ENCODE data around the gene PSMD2.
"Not testable (repeated sequence)": the region's sequence is repeated elsewhere in the genome, so short reads cannot be mapped to it uniquely, and the experiment has no call there.

PSMD2 gene

GRCh38 chr3:184317201-184317600, 18.2 kb downstream of the PSMD2 start:
- no peak for DNase-seq

DNA sequence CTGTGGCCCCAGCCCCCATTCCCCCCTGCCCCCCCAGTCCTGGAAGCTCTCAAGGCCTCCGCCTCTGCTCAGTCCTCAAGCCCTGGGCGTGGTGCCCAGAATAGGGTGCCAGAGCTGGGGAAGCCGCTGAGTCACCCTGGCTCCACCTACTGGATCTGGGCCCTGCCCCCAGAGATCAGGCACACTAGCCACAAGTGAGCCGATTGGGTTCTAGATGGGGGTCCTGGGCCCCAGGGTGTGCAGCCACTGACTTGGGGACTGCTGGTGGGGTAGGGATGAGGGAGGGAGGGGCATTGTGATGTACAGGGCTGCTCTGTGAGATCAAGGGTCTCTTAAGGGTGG, 21.0 kb downstream of the PSMD2 start:
- DNase-seq, result peak; percentile 86

- no peak for DNase-seq
Observed at GRCh38 chr3:184321666-184322065, 22.6 kb downstream of the PSMD2 start.

- peak; percentile 84 for DNase-seq
Observed at GRCh38 chr3:184322731-184323487, 23.9 kb downstream of the PSMD2 start.

DNA sequence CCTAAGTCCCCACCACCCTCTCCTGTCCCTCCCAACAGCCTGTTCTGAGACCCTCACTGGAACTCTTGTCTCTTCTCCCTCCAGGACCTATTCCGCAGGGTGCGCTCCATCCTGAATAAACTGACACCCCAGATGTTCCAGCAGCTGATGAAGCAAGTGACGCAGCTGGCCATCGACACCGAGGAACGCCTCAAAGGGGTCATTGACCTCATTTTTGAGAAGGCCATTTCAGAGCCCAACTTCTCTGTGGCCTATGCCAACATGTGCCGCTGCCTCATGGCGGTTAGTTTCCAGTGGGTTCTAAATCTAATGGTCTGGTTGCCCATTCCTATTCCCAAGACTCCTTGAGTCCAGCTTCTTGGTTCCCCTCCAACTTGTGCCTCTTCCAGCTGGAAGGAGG, 24.7 kb downstream of the PSMD2 start:
- no peak for DNase-seq

GRCh38 chr3:184325269-184325668, 26.2 kb downstream of the PSMD2 start:
- no peak for DNase-seq

GRCh38 chr3:184325715-184326369, 26.8 kb downstream of the PSMD2 start:
- no peak for DNase-seq

DNA sequence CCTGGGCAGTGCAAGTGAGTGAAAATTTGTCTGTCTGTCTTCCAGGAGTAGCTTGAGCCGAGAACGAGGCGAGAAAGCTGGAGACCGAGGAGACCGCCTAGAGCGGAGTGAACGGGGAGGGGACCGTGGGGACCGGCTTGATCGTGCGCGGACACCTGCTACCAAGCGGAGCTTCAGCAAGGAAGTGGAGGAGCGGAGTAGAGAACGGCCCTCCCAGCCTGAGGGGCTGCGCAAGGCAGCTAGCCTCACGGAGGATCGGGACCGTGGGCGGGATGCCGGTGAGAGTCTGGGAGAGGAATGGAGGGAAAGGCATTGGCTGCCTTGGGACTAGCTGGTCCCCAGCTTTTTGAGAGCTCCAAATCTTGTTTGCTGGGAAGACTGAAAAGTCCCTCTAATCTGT, 28.1 kb downstream of the PSMD2 start:
- DNase-seq, result no peak

GRCh38 chr3:184328516-184328915, 29.5 kb downstream of the PSMD2 start:
- no peak for DNase-seq

- DNase-seq, result no peak
Observed at GRCh38 chr3:184332370-184333090, 33.5 kb downstream of the PSMD2 start.

GRCh38 chr3:184333190-184333589, 34.1 kb downstream of the PSMD2 start:
- DNase-seq, result no peak

GRCh38 chr3:184333700-184334099, 34.7 kb downstream of the PSMD2 start:
- no peak for DNase-seq

DNA sequence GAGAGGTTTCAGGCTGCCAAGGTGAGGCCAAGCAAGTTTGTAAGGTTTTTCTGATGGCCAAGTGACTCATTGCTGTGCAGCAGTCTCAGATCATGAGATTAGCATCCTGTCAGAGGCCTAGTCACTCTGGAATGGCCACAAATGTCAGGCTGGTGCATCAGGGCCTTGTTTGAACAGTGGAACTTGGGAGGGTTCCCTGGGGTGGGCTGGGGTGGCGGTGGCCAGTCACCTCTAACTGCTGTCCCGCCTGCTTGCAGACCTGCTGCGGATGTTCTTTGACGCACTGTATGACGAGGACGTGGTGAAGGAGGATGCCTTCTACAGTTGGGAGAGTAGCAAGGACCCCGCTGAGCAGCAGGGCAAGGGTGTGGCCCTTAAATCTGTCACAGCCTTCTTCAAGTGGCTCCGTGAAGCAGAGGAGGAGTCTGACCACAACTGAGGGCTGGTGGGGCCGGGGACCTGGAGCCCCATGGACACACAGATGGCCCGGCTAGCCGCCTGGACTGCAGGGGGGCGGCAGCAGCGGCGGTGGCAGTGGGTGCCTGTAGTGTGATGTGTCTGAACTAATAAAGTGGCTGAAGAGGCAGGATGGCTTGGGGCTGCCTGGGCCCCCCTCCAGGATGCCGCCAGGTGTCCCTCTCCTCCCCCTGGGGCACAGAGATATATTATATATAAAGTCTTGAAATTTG, 35.6 kb downstream of the PSMD2 start:
- DNase-seq, result peak; percentile 30

DNA sequence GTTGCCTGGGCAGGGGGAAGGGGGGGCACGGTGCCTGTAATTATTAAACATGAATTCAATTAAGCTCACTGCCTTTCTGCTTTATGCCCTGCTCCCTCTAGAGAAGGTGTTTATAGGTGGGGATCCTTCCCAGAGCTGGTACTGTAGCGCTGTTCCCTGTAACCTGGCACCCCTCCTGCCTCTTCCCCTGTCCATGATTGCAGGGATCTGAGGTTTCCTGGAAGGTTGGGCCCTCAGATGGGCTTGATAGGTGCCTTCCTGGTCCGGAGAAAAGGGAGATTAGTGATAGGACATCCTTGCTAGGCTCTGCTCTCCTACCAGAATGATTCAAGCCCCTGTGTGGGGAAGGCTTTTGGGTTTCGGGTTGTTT, 36.2 kb downstream of the PSMD2 start:
- no peak for DNase-seq

DNA sequence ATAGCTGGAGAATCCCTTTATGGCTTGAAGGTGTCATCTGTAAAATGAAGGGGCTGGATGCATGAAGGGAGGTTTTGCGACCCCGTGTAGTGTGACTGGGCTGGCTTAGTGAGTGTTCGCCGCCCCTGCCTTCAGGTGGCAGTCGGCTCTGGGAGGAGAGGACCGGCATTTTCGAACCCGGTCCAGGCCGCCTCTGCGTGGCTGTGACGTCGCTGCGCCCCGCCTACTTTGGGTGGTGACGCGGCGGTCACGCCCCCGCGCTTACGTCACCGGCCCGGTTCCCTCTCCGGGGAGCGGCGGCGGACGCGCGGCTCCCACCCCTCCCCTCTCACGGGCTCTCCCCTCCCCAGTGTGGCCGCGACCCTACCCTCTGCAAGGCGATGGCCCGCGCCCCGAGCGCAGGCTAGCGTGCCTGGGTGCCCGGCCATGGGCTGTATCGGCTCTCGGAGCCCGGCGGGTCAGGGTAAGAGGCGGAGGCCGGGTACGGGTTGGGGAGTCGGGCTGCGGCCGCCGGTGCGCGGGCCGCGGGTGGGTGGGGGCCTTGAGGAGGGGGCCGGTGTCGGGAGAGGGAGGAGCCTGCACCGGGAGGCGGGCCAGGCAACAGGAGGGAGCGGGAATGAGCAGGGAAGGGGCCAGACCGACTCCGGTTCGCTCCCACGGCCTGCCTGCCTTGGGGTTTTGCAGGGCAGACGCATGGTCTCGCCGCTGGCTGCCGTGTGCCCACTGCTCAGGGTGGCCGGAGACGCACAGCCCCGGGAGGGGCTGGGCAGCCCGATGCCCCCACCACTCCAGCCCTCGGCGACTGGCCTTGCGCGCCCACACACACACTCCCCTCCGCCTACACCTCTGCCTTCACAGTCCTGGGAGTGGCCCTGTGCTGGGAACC, 36.9 kb downstream of the PSMD2 start:
- DNase-seq, result peak; percentile 78

- peak; percentile 63 for DNase-seq
Observed at GRCh38 chr3:184336547-184337398, 37.7 kb downstream of the PSMD2 start.

DNA sequence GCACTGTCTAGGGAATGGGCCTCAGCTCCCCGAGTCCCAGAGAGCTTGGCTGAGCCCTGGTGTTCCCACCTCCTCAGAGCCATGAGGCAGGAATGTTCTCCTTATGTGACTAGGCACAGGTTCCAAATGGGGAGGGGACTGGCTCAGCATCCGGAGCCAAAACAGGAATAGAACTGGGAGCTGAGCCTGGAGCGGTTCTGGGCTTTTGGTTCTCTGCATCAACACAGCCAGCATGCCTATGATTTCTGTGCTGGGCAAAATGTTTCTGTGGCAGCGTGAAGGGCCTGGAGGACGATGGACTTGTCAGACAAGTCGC, 38.3 kb downstream of the PSMD2 start, which contains the start of gene FAM131A:
Gene FAM131A, plus strand, starts transcription at position 202 of the 316 bp plus-strand sequence. Its CDS starts 31 bp downstream, at position 233.
- DNase-seq, result no peak

DNA sequence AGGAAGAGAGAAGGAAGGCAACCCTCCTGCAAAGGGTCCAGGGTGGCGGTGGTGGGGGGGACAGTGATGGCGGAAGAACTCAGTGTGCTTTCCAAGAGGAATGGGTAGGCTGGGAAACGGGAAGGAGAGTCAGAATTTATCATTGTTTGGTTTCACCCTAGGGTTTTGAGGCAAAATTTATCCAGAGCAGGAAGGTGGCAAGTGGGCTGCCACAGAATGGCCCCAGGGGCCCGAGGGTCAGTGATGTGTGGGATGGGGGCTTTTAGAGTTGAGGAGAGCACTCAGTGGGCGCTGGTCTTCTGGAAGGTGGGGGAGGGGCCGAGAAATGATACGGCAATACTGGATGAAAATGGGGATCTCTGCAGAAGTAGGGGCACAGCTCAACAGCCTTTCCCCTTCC, 38.9 kb downstream of the PSMD2 start:
- no peak for DNase-seq

GRCh38 chr3:184338511-184338945, 39.5 kb downstream of the PSMD2 start:
- peak; percentile 19 for DNase-seq

DNA sequence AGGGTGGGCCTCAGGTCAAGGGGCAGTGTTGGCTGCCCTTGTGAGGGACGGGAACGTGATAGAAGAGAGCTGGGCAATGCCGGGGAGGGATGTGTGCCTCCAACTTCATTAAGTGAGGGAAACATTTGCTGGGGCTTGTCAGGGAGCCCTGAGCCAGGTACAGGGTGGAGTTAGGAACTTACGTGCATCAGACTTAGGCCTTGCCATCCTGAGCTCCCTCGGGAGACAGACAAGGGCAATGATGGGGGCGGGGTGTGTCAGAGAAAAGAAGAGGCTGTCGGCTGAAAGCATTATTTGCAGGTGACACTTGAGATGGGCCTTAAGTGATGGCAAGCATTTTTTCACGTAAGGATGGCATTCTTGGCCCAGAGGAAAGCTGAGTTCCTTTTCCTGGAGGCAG, 40.0 kb downstream of the PSMD2 start:
- no peak for DNase-seq

GRCh38 chr3:184339451-184340135, 40.6 kb downstream of the PSMD2 start:
- DNase-seq, result not testable (repeated sequence)

All from inflammatory macrophage treated with lipopolysaccharide for 4 hours (primary cell).